Epithelial cell of esophagus (primary cell): ENCODE data around the gene SINHCAF.

Source experiments
- DNase-seq: peaks from one replicate; pipeline ENCODE4 v3.0.0; 2010; ENCODE audit warnings: low read depth
- H3K4me3 ChIP-seq: 2 replicates; pipeline ENCODE4 v1.5.1; 2011; ENCODE audit warnings: mild to moderate bottlenecking, low read length, control low read depth
- CTCF ChIP-seq: IDR thresholded peaks from 2 replicates; pipeline ENCODE4 v1.5.1; 2011; ENCODE audit warnings: low read depth, mild to moderate bottlenecking, low read length, control low read depth, inconsistent platforms; ENCODE audit not compliant: insufficient read depth; ENCODE audit errors: missing control alignments

The SINHCAF gene

GRCh38 chr12:31233061-31233730 is 92.8 kb downstream of the SINHCAF start:
- H3K4me3 ChIP-seq = no peak overlapping the region
- TF ChIP-seq CTCF = no peak
- no peak for DNase-seq

- no peak for DNase-seq
- H3K4me3 ChIP-seq = no peak overlapping the region
- TF ChIP-seq CTCF = no peak
Measured at GRCh38 chr12:31232361-31232965, 93.5 kb downstream of the SINHCAF start.

GRCh38 chr12:31231611-31232360 is 94.2 kb downstream of the SINHCAF start:
- no peak for TF ChIP-seq CTCF
- no peak overlapping the region for H3K4me3 ChIP-seq
- no peak for DNase-seq
